ENCODE measurements around the gene OR2AE1. TPM values are rescaled to one million over a fixed set of nuclear protein-coding genes. Genes with fewer than 3 reads are reported as not detected.

OR2AE1 gene
- total and polyA plus RNA-seq, 2 of the 4 experiments (the other 2 are of a cell fraction) = 0.17 to 0.18 TPM

- Histone ChIP-seq H3K23ac (ENCODE audit: low read depth, low read length) (no peak overlapping the region), H4K20me1 (ENCODE audit: insufficient read depth, low read length) (no peaks in the 10 kb centered on the region), H3K79me1 (ENCODE audit: low read depth in 1 of 2, low read length in 2 of 2) (no peaks in the 10 kb centered on the region), H3K4ac (ENCODE audit: low read depth, low read length) (no peak overlapping the region), H3K36me3 (ENCODE audit: control insufficient read depth, insufficient read depth, low read length) (no peaks in the 10 kb centered on the region), H4K8ac (ENCODE audit: low read depth in 2 of 2, low read length in 2 of 2) (no peak overlapping the region), H3K4me2 (ENCODE audit: low read depth, low read length) (no peak overlapping the region), H4K5ac (ENCODE audit: low read depth, low read length) (no peak overlapping the region), H2AK5ac (ENCODE audit: low read depth, low read length) (no peak overlapping the region), H3K14ac (replicated peaks; ENCODE audit: low read depth, low read length) (no peak overlapping the region), H3K9me3 (ENCODE audit: control insufficient read depth, insufficient read depth, low read length) (no peaks in the 10 kb centered on the region), H2BK15ac (ENCODE audit: low read depth, low read length) (no peak overlapping the region), H2BK5ac (ENCODE audit: low read depth, low read length, poor library complexity, severe bottlenecking) (no peak overlapping the region), H3K56ac (ENCODE audit: extremely low read depth, insufficient read depth, low read length) (no peak overlapping the region), H4K91ac (ENCODE audit: insufficient read depth, low read depth, low read length) (no peak overlapping the region), H3K9ac (ENCODE audit: low read depth, low read length) (no peak overlapping the region), H2BK120ac (ENCODE audit: low read depth, low read length) (no peak overlapping the region), H3K27me3 (ENCODE audit: control insufficient read depth, insufficient read depth, low read length) (no peaks in the 10 kb centered on the region), H3K27ac (ENCODE audit: insufficient read depth, low read length) (no peak overlapping the region), H3K4me1 (ENCODE audit: control insufficient read depth, insufficient read depth, low read length) (no peaks in the 10 kb centered on the region), H3K9me1 (ENCODE audit: insufficient read depth, low read length) (no peaks in the 10 kb centered on the region), H3K18ac (ENCODE audit: low read depth, low read length) (no peak overlapping the region), H3K4me3 (ENCODE audit: insufficient read depth, low read depth, low read length) (no peak overlapping the region), H2AFZ (replicated peaks; ENCODE audit: low read length, poor library complexity) (no peak overlapping the region), H2BK20ac (ENCODE audit: low read depth, low read length) (no peak overlapping the region), H2AK9ac (replicated peaks; ENCODE audit: low read depth, low read length, poor library complexity) (no peak overlapping the region)
- WGBS, 2 experiments (ENCODE audit: extremely low coverage in 2 of 2, insufficient read length in 1 of 2) = 83% methylated on average over 1 of the region's 5 CpGs; no CpG with 5 or more reads in 1 of the 2 experiments
- intact Hi-C loops (cut with micrococcal nuclease) (no loop called here), dilution Hi-C loops (cut with HindIII; ENCODE audit: low sequenced_read_pairs, unreplicated experiment) (no loop called here), in situ Hi-C loops (cut with MboI; ENCODE audit: low sequenced_read_pairs) (no loop called here)
- no peak for ATAC-seq (ENCODE audit: low read depth)
- CTCF ChIA-PET = no interaction called here
- POLR2A ChIA-PET (ENCODE audit: unreplicated experiment) = no interaction called here
- BruUV-seq (replicated peaks) = no TSS peak
- TF ChIP-seq MAFK (IDR thresholded peaks at IDR 0.05; ENCODE audit: low read depth, low read length) (no peak), CEBPB (IDR thresholded peaks at IDR 0.05; ENCODE audit: low read depth, low read length) (no peak), POLR2A (IDR thresholded peaks at IDR 0.05; ENCODE audit: low read depth, low read length) (no peak), RFX5 (IDR thresholded peaks at IDR 0.05; ENCODE audit: low read depth, low read length) (no peak), MXI1 (IDR thresholded peaks at IDR 0.05; ENCODE audit: borderline replicate concordance, low read depth, low read length) (no peak), CHD1 (IDR thresholded peaks at IDR 0.05; ENCODE audit: low read depth, low read length) (no peak), SMC3 (IDR thresholded peaks at IDR 0.05; ENCODE audit: low read depth, low read length) (no peak), RCOR1 (IDR thresholded peaks at IDR 0.05; ENCODE audit: insufficient replicate concordance, low read length) (no peak), USF2 (IDR thresholded peaks at IDR 0.05; ENCODE audit: low read depth, low read length) (no peak), BHLHE40 (IDR thresholded peaks at IDR 0.05; ENCODE audit: low read depth, low read length) (no peak), CTCF (conservative IDR thresholded peaks at IDR 0.05; ENCODE audit: low read depth, low read length) (no peak), ELK1 (IDR thresholded peaks at IDR 0.05; ENCODE audit: borderline replicate concordance, low read depth, low read length) (no peak), RAD21 (IDR thresholded peaks at IDR 0.05; ENCODE audit: low read length) (no peak), FOS (IDR thresholded peaks at IDR 0.05; ENCODE audit: low read depth, low read length) (no peak), MAZ (IDR thresholded peaks at IDR 0.05; ENCODE audit: borderline replicate concordance, low read depth, low read length) (no peak), NFE2L2 (IDR thresholded peaks at IDR 0.05; ENCODE audit: low read depth, low read length) (no peak)
- DNase-seq = no peak
These were observed 342 bp downstream of the OR2AE1 start for GRCh38 chr7:99876491-99876890.
